GM23248 (cell line): ENCODE measurements around the gene RBM47. TPM values are rescaled to one million over a fixed set of nuclear protein-coding genes. Genes with fewer than 3 reads are reported as not detected.
"Not testable (repeated sequence)": the region's sequence is repeated elsewhere in the genome, so short reads cannot be mapped to it uniquely, and the experiment has no call there.

Experiments
- DNase-seq: peaks from one replicate; pipeline ENCODE4 v3.0.0-alpha.2; 2015
- H2AFZ ChIP-seq: fragments of 200-600 bp; sonication (generic); 2 replicates; pipeline ENCODE4 v1.6.1; 2016; ENCODE audit warnings: antibody characterized with exemption
- H3F3A ChIP-seq: fragments of 200-600 bp; sonication (generic); 2 replicates; pipeline ENCODE4 v1.6.1; 2016; ENCODE audit warnings: mild to moderate bottlenecking, antibody characterized with exemption, mixed run types; ENCODE audit not compliant: insufficient read depth
- H3K27ac ChIP-seq: fragments of 200-600 bp; sonication (generic); 2 replicates; pipeline ENCODE4 v1.5.1; 2016; ENCODE audit warnings: mild to moderate bottlenecking
- H3K27me3 ChIP-seq: fragments of 200-600 bp; sonication (generic); replicated peaks from 2 replicates; pipeline ENCODE4 v1.6.1; 2016; ENCODE audit warnings: mild to moderate bottlenecking; ENCODE audit not compliant: insufficient read depth
- H3K36me3 ChIP-seq: fragments of 200-600 bp; sonication (generic); 2 replicates; pipeline ENCODE4 v1.6.1; 2016; ENCODE audit warnings: low read depth, mild to moderate bottlenecking
- H3K4me1 ChIP-seq: fragments of 200-600 bp; sonication (generic); 2 replicates; pipeline ENCODE4 v1.6.1; 2016; ENCODE audit warnings: mild to moderate bottlenecking; ENCODE audit not compliant: insufficient read depth
- H3K4me2 ChIP-seq: fragments of 200-600 bp; sonication (generic); one replicate; pipeline ENCODE4 v1.6.1; 2016; ENCODE audit warnings: mild to moderate bottlenecking; ENCODE audit not compliant: unreplicated experiment
- H3K4me3 ChIP-seq: fragments of 200-600 bp; sonication (generic); 2 replicates; pipeline ENCODE4 v1.5.1; 2016; ENCODE audit warnings: mild to moderate bottlenecking
- H3K79me2 ChIP-seq: fragments of 200-600 bp; sonication (generic); 2 replicates; pipeline ENCODE4 v1.6.1; 2016; ENCODE audit warnings: mild to moderate bottlenecking; ENCODE audit not compliant: insufficient read depth
- H3K9ac ChIP-seq: fragments of 200-600 bp; sonication (generic); 2 replicates; pipeline ENCODE4 v1.6.1; 2016; ENCODE audit warnings: mild to moderate bottlenecking
- H3K9me2 ChIP-seq: fragments of 200-600 bp; sonication (generic); 2 replicates; pipeline ENCODE4 v1.6.1; 2016; ENCODE audit warnings: mixed run types, mild to moderate bottlenecking, moderate library complexity; ENCODE audit not compliant: insufficient read depth
- H3K9me3 ChIP-seq: fragments of 200-600 bp; sonication (generic); one replicate; pipeline ENCODE4 v1.6.1; 2017; ENCODE audit warnings: low read depth
- H4K20me1 ChIP-seq: fragments of 200-600 bp; sonication (generic); 2 replicates; pipeline ENCODE4 v1.6.0; 2016; ENCODE audit not compliant: insufficient read depth
- EZH2 ChIP-seq: fragments of 200-600 bp; sonication (generic); IDR thresholded peaks from 2 replicates; pipeline ENCODE4 v1.6.1; 2018; ENCODE audit warnings: antibody characterized with exemption, mild to moderate bottlenecking; ENCODE audit not compliant: insufficient read depth, poor library complexity, severe bottlenecking
- EZH2phosphoT487 ChIP-seq: fragments of 200-600 bp; sonication (generic); IDR thresholded peaks from 2 replicates; pipeline ENCODE4 v1.6.1; 2018; ENCODE audit warnings: antibody characterized with exemption, moderate library complexity, mild to moderate bottlenecking, low read depth; ENCODE audit not compliant: insufficient read depth
- whole genome bisulfite sequencing, 2 experiments: methylation state at CpG; one replicate each; pipeline ENCODE4 v1.1.6; 2015 to 2017; ENCODE audit warnings: low lambda C conversion rate in 2 of 2, low coverage in 1 of 2; ENCODE audit errors: missing lambda C conversion rate in 2 of 2; 5-methylcytosine and 5-hydroxymethylcytosine counted together
- in situ Hi-C: fragments of 300-500 bp; cut with MboI; formaldehyde crosslinking; loops from 2 replicates; pipeline ENCODE4 v1.15.0; 2020
- polyA plus RNA-seq: library from polyadenylated mRNA; unstranded; fragments of >200 nt; fragmentation: Nextera tagmentation; extraction: Ambion mirVana; gene quantifications from 2 replicates; pipeline ENCODE4 v1.2.1, GENCODE V29; 2016
- total RNA-seq: library from RNA; depleted of rRNA; stranded (reverse); fragments of >200 nt; shearing (Covaris generic); gene quantifications from 2 replicates; pipeline ENCODE4 v1.2.3, GENCODE V29; 2014

RBM47 gene
- total and polyA plus RNA-seq, 2 experiments from 2014 or later, result 0.70 to 1.3 TPM

DNA sequence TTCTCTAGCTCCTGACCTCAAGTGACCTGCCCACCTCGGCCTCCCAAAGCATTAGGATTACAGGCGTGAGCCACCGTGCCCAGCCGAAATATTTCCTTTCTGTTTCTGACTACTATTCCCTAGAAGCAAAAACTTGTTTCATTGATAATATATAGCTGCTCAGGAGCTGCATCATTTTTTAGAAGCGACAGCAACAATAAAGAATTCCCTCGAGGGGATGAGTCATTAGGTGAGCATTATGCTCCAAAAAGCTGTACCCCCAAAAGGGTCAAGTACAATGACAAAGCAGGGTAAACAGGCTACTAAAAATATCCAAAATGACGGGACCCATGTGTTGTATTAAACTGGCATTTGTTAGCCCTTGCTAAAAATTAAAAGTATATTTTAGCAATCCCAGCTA is 67.0 kb downstream of the RBM47 start:
- Histone ChIP-seq H3F3A (no peaks in the 10 kb centered on the region), H3K9me3 (no peaks in the 10 kb centered on the region), H3K79me2 (no peaks in the 10 kb centered on the region), H4K20me1 (no peaks in the 10 kb centered on the region), H3K4me3 (no peak overlapping the region), H3K4me1 (0 out of 2 replicates have a peak, but pooled peaks cover 4% of the 10 kb centered on the region), H2AFZ (no peak overlapping the region), H3K27ac (no peak overlapping the region), H3K27me3 (no peaks in the 10 kb centered on the region), H3K9ac (no peak overlapping the region), H3K4me2 (no peak overlapping the region), H3K9me2 (no peaks in the 10 kb centered on the region), H3K36me3 (no peaks in the 10 kb centered on the region)
- 61 to 64% methylated on average over 7 of the region's 7 CpGs for WGBS, 2 experiments
- in situ Hi-C loops, result no loop called here
- DNase-seq, result peak; percentile 43
- no peak for TF ChIP-seq EZH2
- TF ChIP-seq EZH2phosphoT487, result no peak

DNA sequence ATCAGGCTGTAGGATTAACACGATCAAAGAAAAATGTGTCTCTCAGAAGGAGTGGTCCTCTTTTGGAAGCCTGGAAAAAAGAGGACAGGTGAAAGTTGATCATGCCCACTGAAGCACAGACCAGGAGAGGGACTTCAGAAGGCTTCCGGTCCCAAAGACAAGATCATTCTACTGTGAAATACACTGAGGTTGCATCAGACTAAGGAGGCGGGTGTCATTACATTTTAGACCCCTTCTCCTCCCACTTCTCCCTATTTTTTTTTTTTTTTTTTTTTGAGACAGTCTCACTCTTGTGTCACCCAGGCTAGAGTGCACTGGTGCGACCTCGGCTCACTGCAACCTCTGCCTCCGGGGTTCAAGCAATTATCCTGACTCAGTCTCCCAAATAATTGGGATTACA is 67.5 kb downstream of the RBM47 start:
- no peak overlapping the region for H3K4me2 ChIP-seq
- DNase-seq, result no peak
- WGBS, 2 experiments, result 98 to 100% methylated on average over 6 of the region's 6 CpGs
- no peaks in the 10 kb centered on the region for H3K9me2 ChIP-seq
- no peak overlapping the region for H3K9ac ChIP-seq
- no peak overlapping the region for H3K4me3 ChIP-seq
- H3K4me1 ChIP-seq, result 0 out of 2 replicates have a peak, but pooled peaks cover 4% of the 10 kb centered on the region
- H3F3A ChIP-seq, result no peaks in the 10 kb centered on the region
- no peaks in the 10 kb centered on the region for H3K27me3 ChIP-seq
- H4K20me1 ChIP-seq, result no peaks in the 10 kb centered on the region
- no peak overlapping the region for H3K27ac ChIP-seq
- H2AFZ ChIP-seq, result no peak overlapping the region
- H3K36me3 ChIP-seq, result no peaks in the 10 kb centered on the region
- no peaks in the 10 kb centered on the region for H3K79me2 ChIP-seq
- TF ChIP-seq EZH2phosphoT487 (no peak), EZH2 (no peak)
- in situ Hi-C loops, result no loop called here
- no peaks in the 10 kb centered on the region for H3K9me3 ChIP-seq

DNA sequence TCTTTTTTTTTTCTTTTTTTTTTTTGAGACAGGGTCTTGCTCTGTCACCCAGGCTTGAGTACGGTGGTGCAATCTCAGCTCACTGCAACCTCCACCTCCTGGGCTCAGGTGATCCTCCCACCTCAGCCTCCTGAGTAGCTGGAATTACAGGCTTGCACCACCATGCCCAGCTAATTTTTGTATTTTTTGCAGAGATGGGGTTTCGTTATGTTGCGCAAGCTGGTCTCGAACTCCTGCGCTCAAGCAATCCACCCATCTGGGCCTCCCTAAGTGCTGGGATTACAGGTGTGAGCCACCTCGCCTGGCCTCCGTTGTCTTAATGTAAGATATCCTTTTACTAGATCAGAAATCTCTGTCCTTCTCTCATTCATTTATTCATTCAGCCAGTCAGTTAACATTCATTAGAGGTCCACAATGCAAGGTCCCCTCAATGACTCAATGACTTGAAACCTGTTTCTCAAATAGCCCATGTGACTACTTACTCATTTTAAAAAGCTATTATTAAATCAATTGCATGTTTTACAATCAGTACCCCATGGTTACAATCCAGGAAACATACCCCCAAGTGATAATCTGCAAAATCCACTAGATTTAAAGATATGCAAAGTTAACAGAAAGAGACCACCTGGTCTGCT is 68.0 kb downstream of the RBM47 start:
- H3K36me3 ChIP-seq, H3K79me2 ChIP-seq, H3K9me3 ChIP-seq, H3K27ac ChIP-seq, H3K4me1 ChIP-seq, H3K9me2 ChIP-seq, H3K9ac ChIP-seq, H4K20me1 ChIP-seq, H2AFZ ChIP-seq, H3K4me2 ChIP-seq, H3F3A ChIP-seq, H3K27me3 ChIP-seq, DNase-seq, H3K4me3 ChIP-seq, in situ Hi-C loops: not testable (repeated sequence)
- WGBS, 2 experiments, result 96 to 98% methylated on average over 6 to 7 of the region's 7 CpGs

DNA sequence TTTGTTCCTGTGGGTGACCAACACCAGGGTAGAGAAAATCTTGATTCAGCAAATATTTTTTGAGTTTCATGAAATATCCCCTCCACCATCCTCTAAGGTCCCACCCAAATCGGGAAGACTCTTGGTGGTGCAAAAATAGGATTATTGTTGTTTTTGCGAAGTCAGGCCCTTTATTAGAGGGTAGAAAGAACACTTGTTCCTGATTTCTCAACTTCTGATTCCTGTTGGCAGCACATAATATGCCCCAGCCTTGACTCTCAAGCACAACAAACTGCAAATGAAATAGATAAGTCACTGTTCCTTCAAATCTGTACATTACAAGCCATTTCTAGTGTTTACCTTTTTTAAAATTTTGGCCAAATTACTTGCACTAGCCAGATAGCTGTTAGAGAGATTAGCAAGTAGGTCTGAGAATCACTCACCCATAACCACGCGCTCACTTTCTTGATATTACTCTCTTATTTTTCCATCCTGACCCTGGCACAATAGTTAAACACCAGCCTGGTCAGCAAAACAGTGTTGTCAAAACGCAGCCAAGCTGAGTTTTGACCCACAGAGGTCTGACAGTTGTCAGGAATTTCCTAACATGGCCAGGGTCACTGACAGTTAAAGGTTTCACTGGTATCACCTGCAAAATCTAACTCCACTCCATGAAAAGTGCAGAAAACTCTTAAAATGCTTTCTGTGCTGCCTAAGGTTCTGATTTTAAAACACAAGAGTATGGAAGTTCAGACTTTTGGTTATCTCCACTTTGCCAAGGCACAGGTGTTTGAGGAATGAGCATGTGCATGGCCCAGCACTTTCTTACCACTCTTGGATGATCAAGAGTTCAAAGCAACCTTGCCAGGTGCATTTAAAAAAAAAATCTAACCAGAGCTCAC is 69.8 kb downstream of the RBM47 start:
- H3F3A ChIP-seq, result no peaks in the 10 kb centered on the region
- H3K4me3 ChIP-seq, result no peak overlapping the region
- H2AFZ ChIP-seq, result no peak overlapping the region
- no peaks in the 10 kb centered on the region for H3K9me2 ChIP-seq
- in situ Hi-C loops, result no loop called here
- no peak overlapping the region for H3K9ac ChIP-seq
- no peaks in the 10 kb centered on the region for H3K36me3 ChIP-seq
- H3K27me3 ChIP-seq, result no peaks in the 10 kb centered on the region
- no peaks in the 10 kb centered on the region for H3K79me2 ChIP-seq
- no peaks in the 10 kb centered on the region for H4K20me1 ChIP-seq
- TF ChIP-seq EZH2phosphoT487 (no peak), EZH2 (no peak)
- no peaks in the 10 kb centered on the region for H3K9me3 ChIP-seq
- DNase-seq, result no peak
- H3K27ac ChIP-seq, result no peak overlapping the region
- H3K4me2 ChIP-seq, result no peak overlapping the region
- 0 out of 2 replicates have a peak, but pooled peaks cover 4% of the 10 kb centered on the region for H3K4me1 ChIP-seq
- 68 to 69% methylated on average over 5 of the region's 5 CpGs for WGBS, 2 experiments
